Limb (tissue), 2 donors: Measurements from ENCODE around the gene SP140.
"Not testable (repeated sequence)": the region's sequence is repeated elsewhere in the genome, so short reads cannot be mapped to it uniquely, and the experiment has no call there.

ENCODE experiments used
- DNase-seq, 2 donors: peaks; one replicate each; pipeline ENCODE4 v3.0.0-alpha.2; 2016; ENCODE audit errors: extremely low spot score in 2 of 2

The SP140 gene

GRCh38 chr2:230225486-230225885 is at the start of gene SP140:
TSS of gene SP140 (plus strand) at chr2:230225736. CDS start at chr2:230225845, 109 bp downstream.
- no peak for DNase-seq

GRCh38 chr2:230176996-230177395 is 48.5 kb upstream of the SP140 start:
- DNase-seq: no peak

- DNase-seq: no peak
Measured at GRCh38 chr2:230178546-230179485, 46.7 kb upstream of the SP140 start.

- DNase-seq: no peak
Measured at GRCh38 chr2:230179907-230180306, 45.6 kb upstream of the SP140 start.

DNA sequence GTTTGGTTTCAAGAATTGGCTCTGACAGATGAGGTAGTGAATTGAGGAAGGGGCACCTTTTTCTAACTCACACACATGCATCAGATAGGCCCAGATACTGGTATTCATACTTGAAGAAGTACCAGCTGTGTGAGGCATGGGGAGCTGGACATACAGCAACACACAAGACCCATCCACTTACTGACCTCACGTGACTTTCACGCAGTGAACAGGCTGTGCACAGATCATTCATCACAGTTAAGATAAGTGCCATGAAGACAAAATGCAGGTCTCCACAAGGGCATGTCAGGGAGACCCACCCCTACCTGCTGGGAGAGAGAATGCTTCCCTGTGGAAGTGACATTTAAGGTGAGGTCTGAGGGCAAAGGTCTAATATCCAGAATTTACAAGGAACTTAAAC is 44.3 kb upstream of the SP140 start:
- DNase-seq: no peak

DNA sequence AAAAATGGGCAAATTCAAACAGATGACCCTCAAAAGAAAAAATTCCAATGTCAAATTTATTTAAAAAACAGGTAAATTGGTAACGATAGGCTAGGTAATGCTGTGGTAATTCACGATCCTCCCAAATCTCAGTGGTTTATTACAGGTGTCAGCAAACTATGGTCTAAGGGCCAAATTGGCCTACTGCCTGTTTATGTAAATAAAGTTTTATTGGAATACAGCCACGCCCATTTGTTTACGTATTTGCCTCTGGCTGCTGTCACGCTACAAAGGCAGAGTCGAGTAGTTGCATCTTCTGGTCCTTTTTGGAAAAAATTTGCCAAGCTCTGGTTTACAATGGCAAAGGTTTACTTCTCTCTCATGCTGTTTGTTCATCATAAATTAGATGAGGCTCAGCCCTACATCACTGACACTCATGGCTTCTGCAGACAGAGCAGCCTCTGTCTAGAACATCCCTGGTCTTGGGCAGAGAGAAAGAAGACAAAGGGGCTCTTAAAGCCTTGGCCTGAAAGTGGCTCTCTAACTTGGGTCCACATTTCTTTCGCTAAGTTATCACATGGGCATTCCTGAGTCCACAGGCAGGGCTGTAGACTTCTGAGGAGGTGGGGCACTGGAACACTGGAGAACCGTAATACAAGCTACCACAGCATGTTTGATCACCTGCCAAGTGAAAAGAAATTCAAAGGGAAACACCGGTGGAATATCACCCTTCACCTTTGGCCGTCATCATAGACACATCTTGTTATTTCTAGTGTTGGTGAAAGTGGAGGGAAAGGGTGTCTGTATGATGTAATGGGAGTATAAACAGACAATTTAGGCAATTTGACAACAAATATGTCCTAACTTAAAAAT is 40.6 kb upstream of the SP140 start:
- DNase-seq: no peak

GRCh38 chr2:230202430-230203109 is 23.0 kb upstream of the SP140 start:
- DNase-seq: no peak

DNA sequence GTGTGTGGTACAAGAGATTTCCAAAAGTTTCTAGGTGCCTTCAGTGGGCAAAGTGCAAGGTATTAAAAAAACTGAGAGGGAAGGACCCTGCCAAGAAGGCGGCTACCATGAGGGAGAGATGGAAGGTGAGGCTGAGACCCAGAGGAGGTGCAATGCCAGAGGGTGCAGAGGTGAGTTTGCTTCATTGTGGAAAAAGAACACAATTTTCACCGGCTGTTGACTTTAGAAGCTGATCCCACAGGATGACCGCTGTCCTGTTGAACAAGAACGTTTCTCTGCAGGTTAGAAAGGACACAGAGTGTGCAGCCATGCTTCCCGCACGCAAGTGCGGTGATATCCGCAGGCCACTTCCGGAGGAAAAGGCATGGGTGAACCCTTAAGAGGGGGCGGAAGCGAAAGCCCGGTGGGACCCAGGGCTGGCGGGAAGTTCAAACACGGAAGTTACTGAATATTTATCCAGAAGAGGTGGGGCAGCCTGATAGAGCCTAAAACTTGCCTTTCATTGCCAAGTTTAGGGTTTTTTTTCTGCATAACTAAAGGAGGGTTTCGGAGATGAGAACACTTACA is 22.3 kb upstream of the SP140 start:
- no peak for DNase-seq

DNA sequence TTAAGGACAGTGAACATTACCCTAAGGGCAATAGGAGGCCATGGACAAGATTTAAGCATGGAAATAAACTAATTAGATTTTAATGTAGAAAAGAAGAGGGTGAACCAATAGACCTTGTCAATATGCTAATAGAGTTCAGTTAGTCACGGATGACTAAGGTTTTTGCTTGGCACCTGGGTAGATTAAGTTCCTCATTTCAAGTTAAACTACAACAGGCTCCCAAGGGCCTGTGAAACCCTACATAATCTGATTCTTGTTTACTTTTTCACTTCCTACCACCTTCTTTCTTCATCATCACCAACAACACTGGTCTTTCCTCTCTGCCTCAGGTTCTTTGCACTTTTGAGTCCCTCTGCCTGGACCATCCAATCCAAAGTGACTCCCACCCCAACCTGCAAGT is 20.5 kb upstream of the SP140 start:
- no peak for DNase-seq

DNA sequence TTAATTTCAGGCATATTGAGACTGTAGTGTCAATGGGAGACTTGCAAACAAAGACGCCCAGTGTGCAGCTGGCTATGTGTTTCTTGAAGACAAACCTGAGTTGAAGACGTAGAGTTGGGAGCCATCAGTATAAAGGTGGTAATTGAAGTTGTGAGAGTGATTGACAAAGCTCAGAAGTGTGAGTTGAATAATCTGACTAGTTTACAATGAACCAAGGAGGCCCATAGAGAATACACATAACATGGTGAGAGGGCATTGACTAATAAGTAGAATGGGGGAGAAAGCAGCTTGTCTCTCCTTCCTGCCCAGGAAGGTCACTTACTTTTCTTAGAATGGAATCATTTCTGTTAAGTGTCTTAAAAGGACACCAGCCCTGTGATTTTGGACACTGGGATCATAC is 19.8 kb upstream of the SP140 start:
- no peak for DNase-seq

- DNase-seq: no peak
Measured at GRCh38 chr2:230208576-230208975, 17.0 kb upstream of the SP140 start.

DNA sequence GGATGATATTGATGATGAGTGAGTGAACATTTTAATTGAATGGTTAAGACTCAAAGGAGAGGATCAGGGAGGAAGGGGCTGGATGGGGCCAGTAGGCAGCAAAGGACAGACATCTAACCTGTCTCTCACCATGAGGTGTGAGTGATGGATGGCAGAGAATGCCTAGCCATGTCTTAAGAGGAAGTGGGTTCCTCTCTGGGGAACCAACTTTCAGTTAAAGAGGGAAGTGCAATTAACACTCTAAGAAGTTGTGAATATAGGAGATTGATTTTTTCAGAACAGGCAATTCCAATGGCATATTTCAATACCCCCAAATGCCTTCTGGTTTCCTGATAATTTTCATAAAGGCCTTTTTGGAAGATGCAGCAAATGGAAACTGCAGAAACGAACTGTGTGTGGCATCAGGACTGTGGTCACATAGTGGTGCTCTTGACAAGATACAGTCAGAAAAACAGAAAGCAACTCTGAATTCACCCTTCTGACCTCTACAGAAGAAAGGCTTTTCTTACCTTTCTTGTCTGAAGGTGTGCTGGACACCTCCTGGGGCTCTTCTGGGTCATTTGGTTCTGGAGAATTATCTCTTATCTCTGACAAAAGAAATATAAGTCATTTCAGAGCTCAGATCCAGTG is 16.0 kb upstream of the SP140 start:
- no peak for DNase-seq

- no peak for DNase-seq
Measured at GRCh38 chr2:230216489-230216888, 9.0 kb upstream of the SP140 start.

DNA sequence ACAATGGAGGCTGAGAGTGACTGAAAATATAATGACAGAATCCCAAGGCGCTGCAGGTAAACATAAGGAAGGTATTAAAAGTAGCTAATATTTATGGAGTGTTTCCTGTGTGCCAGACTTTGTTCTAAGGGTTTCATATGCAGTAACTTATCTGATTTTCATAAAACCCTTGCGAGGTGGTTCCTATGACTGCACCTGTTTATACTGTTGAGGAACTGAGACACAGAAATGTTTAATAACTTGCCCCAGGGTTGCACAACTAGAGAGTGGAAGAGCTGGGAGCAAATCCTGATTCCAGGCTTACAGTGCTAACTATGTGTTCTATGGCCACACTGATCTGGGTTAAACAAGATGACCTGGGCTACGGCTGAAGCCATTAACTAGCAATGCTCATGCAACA is 8.1 kb upstream of the SP140 start:
- DNase-seq: no peak

DNA sequence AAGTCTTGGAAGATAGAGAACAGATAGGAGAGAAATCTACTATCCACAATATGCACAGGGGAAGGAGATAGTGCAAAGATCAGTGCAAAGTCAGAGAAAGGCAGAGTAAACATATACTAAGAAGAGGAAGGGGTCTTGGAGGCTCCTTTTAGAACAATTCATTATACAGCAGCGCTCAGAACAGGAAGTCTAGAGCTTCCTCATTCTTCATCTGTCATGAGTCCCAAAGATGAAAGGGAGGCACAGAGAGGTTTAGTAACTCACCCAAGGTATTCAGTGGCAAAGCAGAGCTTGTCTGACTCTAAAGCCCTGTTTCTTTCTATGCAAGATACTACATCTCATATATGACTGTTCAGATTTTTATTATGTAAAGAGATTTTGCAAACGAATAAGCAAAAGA is 7.1 kb upstream of the SP140 start:
- no peak for DNase-seq

GRCh38 chr2:230219419-230220331 is 5.9 kb upstream of the SP140 start, which contains the start of gene SP110:
TSS of gene SP110 (minus strand) at chr2:230219984. CDS start at chr2:230216927, 3,057 bp downstream.
- peak; percentile 79 to 83 for DNase-seq

- no peak for DNase-seq
Measured at GRCh38 chr2:230220347-230220969, 5.1 kb upstream of the SP140 start.

DNA sequence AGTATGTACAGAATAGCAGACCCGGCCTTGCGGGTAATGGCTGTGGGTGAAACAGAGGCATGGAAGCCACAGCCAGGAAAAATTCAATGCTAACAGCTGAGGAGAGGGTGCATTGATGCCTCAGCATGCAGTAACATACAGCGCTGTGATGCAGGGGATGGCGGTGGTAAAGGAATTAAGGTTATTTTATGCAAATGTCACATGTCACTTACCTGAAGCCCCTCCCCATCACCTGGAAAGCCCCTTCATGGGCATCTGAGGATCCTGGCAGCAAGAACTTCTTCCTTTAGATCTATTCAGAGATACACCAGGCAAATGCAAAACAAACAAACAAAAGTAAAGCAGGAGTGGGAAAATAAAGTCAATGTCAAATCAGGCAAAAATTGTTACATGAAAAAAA is 4.0 kb upstream of the SP140 start:
- no peak for DNase-seq

DNA sequence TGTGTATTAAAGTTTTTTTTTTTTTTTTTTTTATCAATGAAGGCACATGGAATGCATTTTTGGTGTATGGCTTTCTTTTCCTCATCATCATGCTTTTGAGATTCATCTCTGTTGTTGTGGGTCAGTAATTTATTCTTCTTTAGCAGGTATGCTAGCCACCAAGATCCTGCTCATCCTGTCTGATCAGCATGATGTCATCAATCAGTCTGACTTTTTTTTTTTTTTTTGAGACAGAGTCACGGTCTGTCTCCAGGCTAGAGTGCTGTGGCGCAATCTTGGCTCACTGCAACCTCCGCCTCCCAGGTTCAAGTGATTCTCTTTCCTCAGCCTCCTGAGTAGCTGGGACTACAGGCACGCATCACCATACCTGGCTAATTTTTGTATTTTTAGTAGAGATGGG is 2.7 kb upstream of the SP140 start:
- DNase-seq: not testable (repeated sequence)
